HEK293T (cell line): ENCODE measurements around the gene RNF169.

Experiments
- CTCF ChIA-PET: fragments of 350-600 bp; formaldehyde crosslinking; extraction: SDS; loops from one replicate; lab custom pipeline; 2021; ENCODE audit warnings: antibody characterized with exemption, inconsistent platforms; lab: Yijun Ruan, JAX
- POLR2A ChIA-PET: fragments of 350-600 bp; formaldehyde crosslinking; extraction: SDS; loops from one replicate; lab custom pipeline; 2020; ENCODE audit warnings: antibody characterized with exemption, inconsistent platforms; lab: Yijun Ruan, JAX
- DNase-seq: peaks from one replicate; pipeline ENCODE4 v3.0.0; 2012; ENCODE audit warnings: mixed read lengths; ENCODE audit errors: extremely low spot score
- ARNT ChIP-seq: fragments of 450-650 bp; IDR thresholded peaks from 2 replicates; pipeline ENCODE4 v1.6.1; 2017; ENCODE audit warnings: mild to moderate bottlenecking
- BHLHE40 ChIP-seq: fragments of 450-650 bp; IDR thresholded peaks from 2 replicates; pipeline ENCODE4 v1.6.1; 2016; ENCODE audit warnings: mild to moderate bottlenecking, moderate library complexity, borderline replicate concordance
- CTBP1 ChIP-seq: fragments of 450-650 bp; IDR thresholded peaks from 2 replicates; pipeline ENCODE4 v1.6.1; 2016; ENCODE audit warnings: borderline replicate concordance
- ELF4 ChIP-seq: fragments of 450-650 bp; IDR thresholded peaks from 2 replicates; pipeline ENCODE4 v1.6.1; 2017; ENCODE audit warnings: antibody characterized with exemption
- FOXA1 ChIP-seq: fragments of 450-650 bp; IDR thresholded peaks from 2 replicates; pipeline ENCODE4 v1.6.1; 2016; ENCODE audit warnings: mild to moderate bottlenecking
- FOXK2 ChIP-seq: fragments of 450-650 bp; IDR thresholded peaks from 2 replicates; pipeline ENCODE4 v1.6.1; 2016; ENCODE audit warnings: mild to moderate bottlenecking
- FOXM1 ChIP-seq: fragments of 450-650 bp; IDR thresholded peaks from 2 replicates; pipeline ENCODE4 v1.6.1; 2017; ENCODE audit warnings: mild to moderate bottlenecking, borderline replicate concordance
- HDGF ChIP-seq: fragments of 450-650 bp; IDR thresholded peaks from 2 replicates; pipeline ENCODE4 v1.6.1; 2017; ENCODE audit warnings: antibody characterized with exemption, borderline replicate concordance
- L3MBTL2 ChIP-seq: fragments of 450-650 bp; conservative IDR thresholded peaks from 2 replicates; pipeline ENCODE4 v1.6.1; 2016; ENCODE audit warnings: mild to moderate bottlenecking
- LEF1 ChIP-seq: fragments of 450-650 bp; IDR thresholded peaks from 2 replicates; pipeline ENCODE4 v1.6.1; 2017; ENCODE audit warnings: mild to moderate bottlenecking, borderline replicate concordance
- SP1 ChIP-seq: fragments of 450-650 bp; IDR thresholded peaks from 2 replicates; pipeline ENCODE4 v1.6.1; 2017
- SUZ12 ChIP-seq: fragments of 450-650 bp; IDR thresholded peaks from 2 replicates; pipeline ENCODE4 v1.6.1; 2016; ENCODE audit warnings: mild to moderate bottlenecking
- TARDBP ChIP-seq: fragments of 450-650 bp; IDR thresholded peaks from 2 replicates; pipeline ENCODE4 v1.6.1; 2016
- ZNF384 ChIP-seq: fragments of 450-650 bp; IDR thresholded peaks from 2 replicates; pipeline ENCODE4 v1.6.1; 2016
- TF ChIP-seq, protein P1 (sequence below): fragments of 450-650 bp; IDR thresholded peaks from 2 replicates; pipeline ENCODE4 v1.6.1; 2016

Gene RNF169

DNA sequence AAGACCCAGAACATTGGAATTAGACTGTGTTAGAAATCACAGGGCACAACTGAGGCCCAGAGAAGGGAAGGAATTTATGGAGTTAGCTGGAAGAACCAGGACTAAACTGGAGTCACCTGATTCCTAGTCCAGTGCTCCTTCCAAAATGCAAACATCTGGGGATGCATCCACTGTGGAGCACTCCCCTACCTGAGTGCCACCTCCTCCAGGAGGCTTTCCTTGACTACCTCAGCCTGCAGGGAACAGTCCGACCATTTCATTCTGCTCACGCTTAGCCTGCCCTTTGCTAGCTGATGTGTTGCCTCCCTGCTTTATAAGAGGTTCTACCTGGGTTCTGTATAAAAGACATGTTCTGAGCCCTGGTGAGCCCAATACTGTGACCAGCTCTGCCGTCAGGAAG, 41.5 kb upstream of the RNF169 start:
- TF ChIP-seq BHLHE40: no peak
- TF ChIP-seq FOXK2: no peak
- no peak for TF ChIP-seq ELF4
- no peak for TF ChIP-seq CTBP1
- no peak for TF ChIP-seq FOXA1
- CTCF ChIA-PET: interaction anchor here (1.6 kb wide), 1 partner anchor 33 kb away, joined by 5 read pairs; no protein-coding TSS in a partner anchor
- no peak for DNase-seq
- POLR2A ChIA-PET: no interaction called here

DNA sequence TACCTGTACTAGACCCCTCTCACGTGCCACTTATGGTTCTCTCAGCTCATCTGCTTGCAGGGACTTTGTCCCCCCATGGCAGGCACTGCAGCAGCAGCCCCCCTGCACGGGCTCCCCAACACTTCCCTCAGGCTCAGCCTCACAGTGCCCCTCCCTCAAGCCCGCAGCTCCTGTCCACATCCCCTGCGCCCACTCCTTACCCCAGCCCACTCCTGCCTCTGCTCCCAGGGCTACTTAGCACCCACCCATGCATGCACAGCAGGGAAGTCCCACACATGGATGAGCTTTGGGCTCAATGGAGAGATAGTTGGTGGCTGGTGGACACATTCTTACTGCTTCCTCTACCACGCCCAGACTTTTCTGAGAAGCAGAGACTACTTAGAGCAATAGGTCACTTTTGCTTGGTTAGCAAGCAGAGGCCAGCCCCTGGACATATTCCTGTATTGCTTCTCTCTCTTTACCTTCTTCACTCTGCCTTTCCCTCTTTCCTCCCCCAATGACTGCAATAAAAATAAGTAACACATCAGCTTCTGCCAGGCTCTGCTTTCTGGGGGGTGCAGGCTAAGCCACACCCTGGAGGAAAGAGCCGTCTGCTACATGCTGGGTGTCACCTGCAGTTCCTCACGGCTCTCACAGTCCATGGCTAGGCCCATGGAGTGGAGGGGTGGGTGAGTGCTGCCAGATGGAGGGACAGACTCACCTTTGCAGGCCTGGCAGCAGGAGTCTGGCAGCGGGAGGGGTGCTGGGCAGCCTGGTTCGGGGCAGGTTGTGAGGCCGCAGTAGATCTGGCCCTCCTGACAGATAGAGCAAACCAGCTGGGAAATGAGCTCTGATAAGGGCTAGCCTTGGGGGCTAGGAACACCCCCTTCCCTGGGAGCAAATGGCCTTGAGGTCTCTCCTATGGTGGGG, 40.8 kb upstream of the RNF169 start:
- TF ChIP-seq BHLHE40: no peak
- TF ChIP-seq FOXA1: no peak
- TF ChIP-seq ARNT: no peak
- TF ChIP-seq, protein P1, sequence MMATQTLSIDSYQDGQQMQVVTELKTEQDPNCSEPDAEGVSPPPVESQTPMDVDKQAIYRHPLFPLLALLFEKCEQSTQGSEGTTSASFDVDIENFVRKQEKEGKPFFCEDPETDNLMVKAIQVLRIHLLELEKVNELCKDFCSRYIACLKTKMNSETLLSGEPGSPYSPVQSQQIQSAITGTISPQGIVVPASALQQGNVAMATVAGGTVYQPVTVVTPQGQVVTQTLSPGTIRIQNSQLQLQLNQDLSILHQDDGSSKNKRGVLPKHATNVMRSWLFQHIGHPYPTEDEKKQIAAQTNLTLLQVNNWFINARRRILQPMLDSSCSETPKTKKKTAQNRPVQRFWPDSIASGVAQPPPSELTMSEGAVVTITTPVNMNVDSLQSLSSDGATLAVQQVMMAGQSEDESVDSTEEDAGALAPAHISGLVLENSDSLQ: no peak
- TF ChIP-seq FOXK2: no peak
- TF ChIP-seq FOXM1: no peak
- TF ChIP-seq ZNF384: no peak
- TF ChIP-seq SP1: no peak
- TF ChIP-seq ELF4: no peak
- CTCF ChIA-PET: interaction anchor here (1.6 kb wide), 1 partner anchor 32 kb away, joined by 5 read pairs; no protein-coding TSS in a partner anchor
- POLR2A ChIA-PET: no interaction called here
- no peak for DNase-seq

DNA sequence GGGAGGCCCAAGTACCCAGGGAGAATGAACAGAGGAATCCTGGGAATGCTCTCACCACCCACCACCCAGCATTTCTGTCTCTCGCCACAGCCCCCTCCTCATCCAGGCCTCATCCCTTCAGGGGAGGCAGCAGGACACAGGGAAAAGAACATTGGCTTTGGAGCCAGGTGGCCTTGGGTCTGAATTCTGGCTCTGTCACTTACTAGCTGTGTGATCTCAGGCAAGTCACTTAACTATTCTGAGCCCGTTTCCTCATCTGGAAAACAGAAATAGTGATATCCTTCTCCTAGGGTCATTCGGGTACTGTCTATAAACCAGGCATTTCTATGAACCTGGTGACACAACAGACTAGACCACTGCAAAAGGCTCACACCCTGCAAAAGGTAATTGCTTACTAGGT, 39.5 kb upstream of the RNF169 start:
- POLR2A ChIA-PET: no interaction called here
- no peak for TF ChIP-seq SP1
- TF ChIP-seq L3MBTL2: no peak
- no peak for TF ChIP-seq BHLHE40
- no peak for TF ChIP-seq TARDBP
- no peak for TF ChIP-seq FOXM1
- no peak for TF ChIP-seq CTBP1
- no peak for TF ChIP-seq FOXK2
- TF ChIP-seq FOXA1: no peak
- CTCF ChIA-PET: no interaction called here
- DNase-seq: no peak

DNA sequence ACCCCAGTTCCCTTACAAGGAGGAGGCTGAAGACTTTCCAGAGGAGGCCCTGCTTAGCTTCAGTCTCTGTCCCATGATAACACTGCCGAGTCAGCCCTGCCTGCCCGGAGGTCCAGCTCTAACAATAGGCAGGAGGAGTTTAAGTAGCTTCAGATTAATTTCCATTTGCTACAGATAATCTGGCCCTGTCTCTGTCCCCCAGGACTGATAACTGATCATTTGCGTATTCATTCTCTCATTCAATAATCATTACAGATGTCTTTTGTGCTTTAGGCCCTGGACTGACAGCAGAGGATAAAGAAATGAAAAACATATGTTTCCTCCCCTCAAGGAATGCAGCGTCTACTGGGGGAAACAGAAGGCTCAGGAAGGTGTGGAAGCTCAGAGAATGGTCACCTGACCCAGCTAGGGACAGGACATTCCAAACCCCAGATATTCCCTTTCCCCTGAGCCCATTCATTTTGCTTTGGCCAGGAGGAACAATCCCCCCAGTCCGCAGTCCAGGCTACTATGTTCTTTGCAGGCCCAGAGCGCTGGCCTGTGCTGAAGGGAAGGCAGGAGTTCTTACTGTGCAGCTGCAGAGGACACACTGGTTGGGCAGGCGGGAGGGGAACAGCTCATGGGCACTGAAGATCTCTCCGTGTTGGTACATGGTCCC, 38.2 kb upstream of the RNF169 start:
- TF ChIP-seq HDGF (no peak), SUZ12 (no peak), FOXM1 (no peak), BHLHE40 (no peak), SP1 (no peak), FOXA1 (no peak), ELF4 (no peak), FOXK2 (no peak), TARDBP (no peak), L3MBTL2 (no peak), CTBP1 (no peak)
- TF ChIP-seq, protein P1: no peak

DNA sequence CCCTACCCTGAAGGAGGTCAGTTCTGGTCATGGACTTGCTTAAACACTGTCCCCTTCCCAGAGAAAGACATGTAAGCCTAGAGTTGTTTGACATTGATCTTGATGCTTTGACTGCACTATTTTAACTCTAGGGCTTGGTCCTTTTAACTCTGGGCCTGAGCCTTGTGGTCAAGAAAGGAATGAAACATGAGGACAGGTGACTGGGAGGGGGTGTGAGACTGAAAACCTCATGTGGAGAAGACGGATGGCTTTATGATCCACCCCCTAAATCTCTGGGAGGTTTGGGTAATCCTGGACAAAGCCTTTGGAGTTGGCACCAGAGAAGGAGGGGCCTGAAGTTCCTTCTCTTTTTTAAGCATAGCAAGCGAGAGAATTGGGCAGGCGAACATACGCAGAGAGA, 35.0 kb upstream of the RNF169 start:
- CTCF ChIA-PET: no interaction called here
- TF ChIP-seq, protein P1: no peak
- no peak for TF ChIP-seq SP1
- no peak for TF ChIP-seq SUZ12
- no peak for TF ChIP-seq L3MBTL2
- no peak for TF ChIP-seq HDGF
- no peak for TF ChIP-seq TARDBP
- TF ChIP-seq BHLHE40: no peak
- TF ChIP-seq ARNT: no peak
- TF ChIP-seq FOXM1: no peak
- TF ChIP-seq FOXA1: no peak
- TF ChIP-seq LEF1: no peak
- POLR2A ChIA-PET: no interaction called here
- DNase-seq: no peak

More for the DNA sequence above, 38.2 kb upstream of the RNF169 start:
- ChIA-PET CTCF (interaction anchor here (0.6 to 2.0 kb wide), 5 partner anchors 8 to 260 kb away, joined by 3 to 8 read pairs (median 3); no protein-coding TSS in a partner anchor), POLR2A (interaction anchor here (0.5 to 1.5 kb wide), 3 partner anchors 8 to 217 kb away, joined by 3 read pairs; no protein-coding TSS in a partner anchor)
- no peak for DNase-seq

DNA sequence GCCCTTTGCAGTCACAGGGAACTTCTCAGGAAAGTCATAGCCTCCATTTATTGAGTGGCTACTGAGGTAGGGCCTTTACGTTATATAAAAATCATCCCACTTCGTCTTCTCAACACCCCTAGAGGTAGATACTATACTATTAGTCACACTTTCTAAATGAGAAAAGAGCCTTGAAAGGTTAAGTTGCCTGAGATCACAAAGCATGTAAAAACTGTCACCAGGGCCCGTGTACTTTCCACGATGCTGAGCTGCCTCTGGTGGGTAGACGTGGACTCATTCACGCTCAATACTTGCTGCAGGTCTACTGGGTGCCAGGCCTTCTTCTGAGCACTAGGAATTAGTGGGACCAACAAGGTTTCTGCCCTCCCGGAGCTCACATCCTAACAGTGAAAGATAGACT, 33.7 kb upstream of the RNF169 start:
- CTCF ChIA-PET: interaction anchor here (0.9 kb wide), 1 partner anchor 25 kb away, joined by 3 read pairs; no protein-coding TSS in a partner anchor
- TF ChIP-seq CTBP1: no peak
- POLR2A ChIA-PET: no interaction called here
- DNase-seq: no peak
